SJCRH30 (cell line): Measurements from ENCODE around the gene CHCHD1. TPM values are rescaled to one million over a fixed set of nuclear protein-coding genes. Genes with fewer than 3 reads are reported as not detected.

Source experiments
- DNase-seq, 2 experiments: peaks; one replicate each; pipeline ENCODE4 v3.0.0-alpha.2; 2015 to 2020
- H3K27ac ChIP-seq: fragments of 250-450 bp; sonication (Bioruptor Pico); 2 replicates; pipeline ENCODE4 v1.5.1; 2020; ENCODE audit warnings: mild to moderate bottlenecking, moderate library complexity
- H3K27me3 ChIP-seq: fragments of 250-450 bp; sonication (Bioruptor Pico); 2 replicates; pipeline ENCODE4 v1.5.1; 2020; ENCODE audit warnings: mild to moderate bottlenecking, moderate library complexity
- H3K36me3 ChIP-seq: fragments of 250-450 bp; sonication (Bioruptor Pico); 2 replicates; pipeline ENCODE4 v1.5.1; 2020; ENCODE audit warnings: mild to moderate bottlenecking, moderate library complexity
- H3K4me1 ChIP-seq: fragments of 250-450 bp; sonication (Bioruptor Pico); 2 replicates; pipeline ENCODE4 v1.5.1; 2020; ENCODE audit warnings: mild to moderate bottlenecking, moderate library complexity
- H3K4me3 ChIP-seq: fragments of 250-450 bp; sonication (Bioruptor Pico); 2 replicates; pipeline ENCODE4 v1.5.1; 2020; ENCODE audit warnings: mild to moderate bottlenecking, moderate library complexity
- H3K9me3 ChIP-seq: fragments of 250-450 bp; sonication (Bioruptor Pico); replicated peaks from 2 replicates; pipeline ENCODE4 v1.5.1; 2020; ENCODE audit warnings: mild to moderate bottlenecking, moderate library complexity
- total RNA-seq: library from RNA; depleted of rRNA; stranded (reverse); fragments of >200 nt; shearing (Covaris generic); gene quantifications from 2 replicates; pipeline ENCODE4 v1.2.3, GENCODE V29; 2014

Gene CHCHD1
- total RNA-seq, 1 experiment from 2014 or later: 78.2 TPM

DNA sequence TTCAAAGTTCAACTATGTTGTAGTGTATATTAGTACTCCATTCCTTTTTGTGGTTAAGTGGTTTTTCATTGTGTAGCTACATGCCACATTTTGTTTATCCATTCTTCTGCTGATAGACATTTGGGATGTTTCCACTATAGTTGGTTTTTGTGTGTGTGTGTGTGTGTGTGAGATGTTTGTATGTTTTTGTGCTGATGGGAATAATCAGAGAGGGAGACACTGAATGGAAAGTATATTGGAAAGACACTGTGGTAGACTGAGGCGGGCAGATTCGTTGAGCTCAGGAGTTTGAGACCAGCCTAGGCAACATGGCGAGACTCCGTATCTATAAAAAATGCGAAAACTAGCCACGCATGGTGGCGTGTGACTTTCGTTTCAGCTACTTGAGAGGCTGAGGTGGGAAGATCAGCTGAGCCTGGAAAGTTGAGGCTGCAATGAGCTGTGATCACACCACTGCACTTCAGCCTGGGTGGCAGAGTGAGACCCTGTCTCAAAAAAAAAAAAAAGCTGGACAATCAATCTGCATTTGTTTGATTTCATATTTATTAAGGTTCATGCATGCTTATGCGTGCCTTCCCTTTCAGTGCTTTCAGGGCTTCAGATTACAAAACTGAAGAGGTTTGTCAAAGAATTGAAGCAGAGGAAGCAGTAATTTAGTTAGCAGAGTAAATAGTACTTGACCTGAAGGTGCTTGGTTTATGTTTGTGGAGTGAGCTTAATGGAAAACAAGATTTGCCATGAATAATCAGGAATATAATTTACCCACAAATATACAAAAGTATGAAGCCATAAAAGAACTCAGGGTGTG is 22.9 kb upstream of the CHCHD1 start:
- no peaks in the 10 kb centered on the region for H3K9me3 ChIP-seq
- peaks cover 53% of the 10 kb centered on the region for H3K36me3 ChIP-seq
- no peak for DNase-seq
- H3K4me1 ChIP-seq: peaks cover 17% of the 10 kb centered on the region
- H3K27me3 ChIP-seq: no peaks in the 10 kb centered on the region
- H3K4me3 ChIP-seq: no peak overlapping the region
- H3K27ac ChIP-seq: no peak overlapping the region

GRCh38 chr10:73759512-73760115 is 22.2 kb upstream of the CHCHD1 start:
- Histone ChIP-seq H3K9me3 (no peaks in the 10 kb centered on the region), H3K4me1 (peaks cover 17% of the 10 kb centered on the region), H3K4me3 (no peak overlapping the region), H3K36me3 (peaks cover 49% of the 10 kb centered on the region), H3K27ac (no peak overlapping the region), H3K27me3 (no peaks in the 10 kb centered on the region)
- DNase-seq: no peak

DNA sequence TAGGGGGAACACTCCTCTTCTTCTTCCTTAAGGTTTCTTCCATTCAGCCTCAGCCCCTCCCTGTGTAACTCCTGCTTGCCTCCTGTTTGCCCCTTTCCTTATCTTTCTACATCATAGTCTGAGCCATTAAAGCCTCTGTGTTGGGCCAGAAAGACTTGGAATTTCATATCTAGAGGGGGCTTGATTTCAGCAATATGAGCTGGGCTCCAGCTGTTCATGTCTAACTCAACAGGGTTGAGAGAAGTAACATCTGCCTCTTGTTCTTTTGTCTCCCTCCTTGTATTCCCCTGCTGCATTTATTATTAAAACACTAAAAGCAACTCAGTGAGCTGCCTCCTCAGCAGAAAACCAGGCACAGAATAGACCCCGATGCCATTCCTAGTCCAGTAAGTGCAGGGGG is 20.1 kb upstream of the CHCHD1 start:
- peaks cover 67% of the 10 kb centered on the region for H3K36me3 ChIP-seq
- no peaks in the 10 kb centered on the region for H3K27me3 ChIP-seq
- no peaks in the 10 kb centered on the region for H3K9me3 ChIP-seq
- peak in 1 of 2 experiments; percentile 44 for DNase-seq
- peak overlapping the region; percentile 24; the same call in 1 of the 2 replicates for H3K27ac ChIP-seq
- H3K4me1 ChIP-seq: peaks cover 17% of the 10 kb centered on the region
- H3K4me3 ChIP-seq: no peak overlapping the region

GRCh38 chr10:73762915-73763314 is 18.9 kb upstream of the CHCHD1 start:
- Histone ChIP-seq H3K4me1 (peaks cover 17% of the 10 kb centered on the region), H3K27me3 (no peaks in the 10 kb centered on the region), H3K27ac (no peak overlapping the region), H3K36me3 (peaks cover 77% of the 10 kb centered on the region), H3K9me3 (no peaks in the 10 kb centered on the region), H3K4me3 (no peak overlapping the region)
- DNase-seq: no peak

DNA sequence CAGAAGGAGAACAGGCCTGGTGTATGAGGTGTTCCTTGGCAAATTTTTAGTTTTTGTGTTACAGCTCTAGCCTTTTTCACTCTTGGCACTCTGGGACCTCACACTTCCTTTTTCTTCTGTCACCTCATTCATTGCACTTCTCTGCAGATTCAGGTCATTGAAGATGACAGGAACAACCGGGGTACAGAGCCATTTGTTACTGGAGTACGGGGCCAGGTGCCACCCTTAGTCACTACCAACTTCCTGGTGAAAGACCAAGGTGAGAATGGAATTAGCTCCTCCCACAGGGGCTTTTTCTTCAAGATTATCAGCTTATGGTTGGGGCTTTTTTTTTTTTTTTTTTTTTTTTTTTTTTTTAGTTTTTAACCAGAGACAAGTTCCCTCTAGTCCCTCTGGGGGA is 18.5 kb upstream of the CHCHD1 start:
- H3K4me1 ChIP-seq: peaks cover 17% of the 10 kb centered on the region
- DNase-seq: no peak
- H3K27me3 ChIP-seq: no peaks in the 10 kb centered on the region
- H3K27ac ChIP-seq: no peak overlapping the region
- H3K36me3 ChIP-seq: peaks cover 78% of the 10 kb centered on the region
- H3K9me3 ChIP-seq: no peaks in the 10 kb centered on the region
- H3K4me3 ChIP-seq: no peak overlapping the region

DNA sequence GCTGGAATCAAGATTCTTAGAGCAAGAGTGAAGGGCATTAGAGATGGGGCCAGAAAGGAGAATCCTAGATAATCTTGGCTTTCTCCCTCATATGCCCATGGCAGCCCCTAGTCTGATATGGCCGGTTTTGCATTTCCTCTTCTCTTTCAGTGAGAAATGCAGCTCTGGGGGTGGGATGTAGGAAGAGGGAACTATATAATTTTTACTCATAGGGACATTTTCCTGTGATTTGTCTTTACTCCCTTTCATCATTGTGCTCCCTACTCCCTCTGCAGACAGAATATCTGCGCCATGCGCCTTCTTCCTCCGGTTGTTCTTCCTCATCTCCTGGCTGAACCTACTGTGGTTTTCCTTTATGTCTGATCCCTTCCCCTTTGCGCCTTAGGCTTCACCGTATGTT is 16.8 kb upstream of the CHCHD1 start:
- Histone ChIP-seq H3K27ac (no peak overlapping the region), H3K9me3 (no peaks in the 10 kb centered on the region), H3K36me3 (peaks cover 86% of the 10 kb centered on the region), H3K4me1 (peaks cover 10% of the 10 kb centered on the region), H3K4me3 (no peak overlapping the region), H3K27me3 (no peaks in the 10 kb centered on the region)
- DNase-seq: no peak

DNA sequence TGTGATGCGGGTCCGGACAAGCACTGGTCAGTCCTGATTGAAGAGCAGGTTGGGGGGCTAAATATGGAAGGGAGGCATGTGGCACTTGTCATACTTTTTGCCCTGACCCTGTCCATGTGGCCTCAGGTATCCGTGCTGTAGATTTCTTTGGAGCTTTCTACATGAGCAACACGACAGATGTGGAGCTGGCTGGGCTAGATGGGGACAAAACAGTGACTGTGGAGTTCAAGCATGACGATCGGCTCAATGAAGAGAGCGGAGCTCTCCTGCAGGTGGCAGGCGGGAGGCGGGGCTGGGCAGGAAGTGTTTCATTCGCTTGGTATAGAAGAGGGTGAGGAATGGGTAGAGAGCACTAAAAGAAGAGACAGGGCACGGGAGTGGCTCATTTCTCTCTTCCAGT is 13.0 kb upstream of the CHCHD1 start:
- no peak for DNase-seq
- H3K27me3 ChIP-seq: no peaks in the 10 kb centered on the region
- no peaks in the 10 kb centered on the region for H3K9me3 ChIP-seq
- H3K36me3 ChIP-seq: peaks cover 62% of the 10 kb centered on the region
- peaks cover 4% of the 10 kb centered on the region for H3K4me1 ChIP-seq
- H3K4me3 ChIP-seq: no peak overlapping the region
- no peak overlapping the region for H3K27ac ChIP-seq

DNA sequence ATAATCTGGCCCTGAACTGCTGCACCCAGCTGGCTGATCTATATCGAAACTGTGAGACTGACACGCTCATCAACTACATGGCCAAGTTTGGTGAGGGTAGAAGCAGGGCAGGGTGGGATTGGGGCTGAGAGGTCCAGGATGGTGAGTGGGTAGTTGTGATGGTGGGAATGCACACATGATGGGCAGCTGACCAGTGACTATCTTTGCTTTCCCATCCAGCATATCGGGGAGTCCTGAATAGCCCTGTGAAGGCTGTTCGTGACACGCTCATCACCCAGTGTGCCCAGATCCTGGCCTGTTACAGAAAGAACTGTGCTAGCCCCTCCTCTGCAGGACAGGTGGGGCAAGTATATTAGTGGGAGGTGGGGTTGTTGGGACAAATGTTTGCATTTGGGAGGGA is 12.5 kb upstream of the CHCHD1 start:
- Histone ChIP-seq H3K27me3 (no peaks in the 10 kb centered on the region), H3K9me3 (no peaks in the 10 kb centered on the region), H3K4me1 (peaks cover 5% of the 10 kb centered on the region), H3K27ac (no peak overlapping the region), H3K4me3 (no peak overlapping the region), H3K36me3 (peaks cover 59% of the 10 kb centered on the region)
- no peak for DNase-seq

- peaks cover 5% of the 10 kb centered on the region for H3K4me1 ChIP-seq
- no peaks in the 10 kb centered on the region for H3K9me3 ChIP-seq
- H3K36me3 ChIP-seq: peaks cover 45% of the 10 kb centered on the region
- H3K27me3 ChIP-seq: no peaks in the 10 kb centered on the region
- H3K27ac ChIP-seq: peak overlapping the region; percentile 77
- peak overlapping the region; percentile 72 for H3K4me3 ChIP-seq
- peak in 1 of 2 experiments; percentile 54 for DNase-seq
Measured at GRCh38 chr10:73771722-73772280, 10.0 kb upstream of the CHCHD1 start.

GRCh38 chr10:73772281-73773151 is 9.3 kb upstream of the CHCHD1 start:
- Histone ChIP-seq H3K4me1 (peaks cover 5% of the 10 kb centered on the region), H3K36me3 (peaks cover 41% of the 10 kb centered on the region), H3K4me3 (peak overlapping the region; percentile 72), H3K27me3 (no peaks in the 10 kb centered on the region), H3K27ac (peak overlapping the region; percentile 77), H3K9me3 (no peaks in the 10 kb centered on the region)
- DNase-seq: peak; percentile 86

DNA sequence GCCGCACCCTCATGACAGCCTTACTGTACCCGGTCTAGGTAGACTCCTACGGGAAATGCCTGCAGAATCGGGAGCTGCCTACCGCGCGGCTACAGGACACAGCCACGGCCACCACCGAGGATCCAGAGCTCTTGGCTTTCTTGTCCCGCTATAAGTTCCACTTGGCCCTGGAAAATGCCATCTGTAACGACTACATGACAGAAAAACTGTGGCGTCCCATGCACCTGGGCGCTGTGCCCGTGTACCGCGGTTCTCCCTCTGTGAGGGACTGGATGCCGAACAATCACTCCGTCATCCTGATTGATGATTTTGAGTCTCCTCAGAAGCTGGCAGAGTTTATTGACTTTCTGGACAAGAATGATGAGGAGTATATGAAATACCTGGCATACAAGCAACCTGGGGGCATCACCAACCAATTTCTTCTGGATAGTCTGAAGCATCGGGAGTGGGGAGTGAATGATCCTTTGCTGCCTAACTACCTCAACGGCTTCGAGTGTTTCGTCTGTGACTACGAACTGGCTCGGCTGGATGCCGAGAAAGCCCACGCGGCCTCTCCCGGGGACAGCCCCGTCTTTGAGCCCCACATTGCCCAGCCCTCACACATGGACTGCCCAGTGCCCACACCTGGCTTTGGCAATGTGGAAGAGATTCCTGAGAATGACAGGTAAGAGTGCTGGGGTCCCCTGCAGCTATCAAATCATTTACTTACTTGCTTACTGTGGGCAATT is 8.5 kb upstream of the CHCHD1 start:
- Histone ChIP-seq H3K4me1 (peaks cover 5% of the 10 kb centered on the region), H3K27ac (no peak overlapping the region; the same call in 1 of the 2 replicates), H3K9me3 (no peaks in the 10 kb centered on the region), H3K4me3 (peak overlapping the region; percentile 72), H3K36me3 (peaks cover 37% of the 10 kb centered on the region), H3K27me3 (no peaks in the 10 kb centered on the region)
- DNase-seq: no peak

DNA sequence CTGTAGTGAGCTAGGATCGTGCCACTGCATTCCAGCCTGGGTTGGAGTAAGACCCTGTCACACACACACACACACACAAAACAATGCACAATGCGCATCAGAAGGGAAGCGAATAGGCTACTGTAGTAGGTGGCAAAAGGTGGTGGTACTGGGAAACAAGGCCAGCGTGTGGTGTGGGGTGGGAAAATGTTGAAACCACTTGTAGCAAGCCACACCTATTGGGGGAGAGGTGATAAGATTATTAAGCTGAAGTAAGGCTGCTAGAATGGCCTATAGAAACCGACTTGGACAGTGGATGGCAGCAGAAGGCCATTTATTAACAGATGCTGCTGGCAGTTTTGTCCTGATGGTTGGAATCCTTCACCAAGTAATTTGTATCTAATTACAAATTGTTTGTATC is 7.2 kb upstream of the CHCHD1 start:
- H3K4me1 ChIP-seq: peaks cover 5% of the 10 kb centered on the region
- H3K4me3 ChIP-seq: no peak overlapping the region
- H3K9me3 ChIP-seq: no peaks in the 10 kb centered on the region
- peak in 1 of 2 experiments; percentile 26 for DNase-seq
- H3K27me3 ChIP-seq: no peaks in the 10 kb centered on the region
- peaks cover 34% of the 10 kb centered on the region for H3K36me3 ChIP-seq
- no peak overlapping the region for H3K27ac ChIP-seq

DNA sequence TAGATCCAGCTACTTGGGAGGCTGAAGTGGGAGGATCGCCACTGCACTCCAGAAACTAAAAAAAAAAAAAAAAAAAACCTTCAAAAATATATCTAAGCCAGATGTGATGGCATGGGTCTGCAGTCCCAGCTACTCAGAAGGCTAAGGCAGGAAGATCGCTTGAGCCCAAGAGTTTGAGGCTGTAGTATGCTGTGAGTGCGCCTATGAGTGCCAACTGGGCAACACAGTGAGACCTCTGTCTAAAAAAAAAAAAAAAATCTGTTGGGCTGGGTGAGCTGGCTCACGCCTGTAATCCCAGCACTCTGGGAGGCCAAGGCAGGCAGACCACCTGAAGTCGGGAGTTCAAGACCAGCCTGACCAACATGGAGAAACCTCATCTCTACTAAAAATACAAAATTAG is 2.8 kb upstream of the CHCHD1 start:
- peaks cover 17% of the 10 kb centered on the region for H3K36me3 ChIP-seq
- no peaks in the 10 kb centered on the region for H3K27me3 ChIP-seq
- H3K4me3 ChIP-seq: no peak overlapping the region
- H3K9me3 ChIP-seq: no peaks in the 10 kb centered on the region
- H3K27ac ChIP-seq: no peak overlapping the region
- H3K4me1 ChIP-seq: peaks cover 5% of the 10 kb centered on the region
- no peak for DNase-seq

- peaks cover 17% of the 10 kb centered on the region for H3K36me3 ChIP-seq
- H3K9me3 ChIP-seq: no peaks in the 10 kb centered on the region
- no peak overlapping the region for H3K27ac ChIP-seq
- H3K4me1 ChIP-seq: peaks cover 7% of the 10 kb centered on the region
- H3K27me3 ChIP-seq: no peaks in the 10 kb centered on the region
- no peak overlapping the region for H3K4me3 ChIP-seq
- DNase-seq: no peak
Measured at GRCh38 chr10:73779539-73780197, 2.2 kb upstream of the CHCHD1 start.
